ENCODE data around the gene GATA5.

Gene GATA5

GRCh38 chr20:62475772-62476055 is at the start of gene GATA5:
Gene GATA5, minus strand, starts transcription at chr20:62475995. Its CDS starts 474 bp downstream, at chr20:62475521.
- no peak for DNase-seq

DNA sequence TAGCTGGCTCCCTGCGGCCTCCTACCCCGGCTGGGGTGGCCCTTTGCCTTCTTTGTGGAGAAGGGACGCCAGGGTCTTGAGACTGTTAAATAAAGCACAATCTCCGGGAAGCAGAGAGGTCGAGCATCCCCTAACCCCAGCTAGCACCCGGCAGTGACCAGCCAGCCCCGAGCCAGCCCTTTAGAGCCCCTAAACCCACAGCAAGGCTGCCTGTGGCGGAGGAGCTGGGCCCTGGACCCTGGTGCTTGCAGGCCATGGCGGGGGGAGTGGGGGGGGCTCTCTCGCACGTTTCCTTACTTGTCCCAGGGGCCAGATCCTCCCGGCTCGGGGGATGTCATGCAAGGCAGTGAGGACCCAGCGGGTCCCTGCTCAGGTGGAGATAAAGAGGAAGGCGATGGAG is 49.2 kb upstream of the GATA5 start:
- DNase-seq: no peak

DNA sequence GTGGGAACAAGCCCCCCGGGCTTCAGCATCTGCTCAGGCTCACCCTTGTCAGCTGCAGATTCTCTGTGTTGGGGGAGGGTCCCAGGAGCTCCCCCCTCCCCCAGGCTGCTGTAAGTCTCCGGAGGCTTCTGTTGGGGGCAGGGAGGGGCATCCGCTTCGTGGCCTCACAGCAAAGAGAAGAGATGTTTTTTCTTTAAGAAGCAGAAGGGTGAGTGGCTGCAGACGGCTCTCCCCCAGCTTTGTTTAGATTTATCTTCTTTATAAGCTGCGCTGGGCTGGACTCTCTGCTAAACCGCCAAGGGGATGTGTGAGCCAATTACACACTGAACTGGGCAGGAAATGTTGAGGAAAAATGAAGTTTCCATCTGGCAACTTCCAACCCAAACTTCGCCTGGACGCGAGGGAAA is 48.7 kb upstream of the GATA5 start:
- DNase-seq: no peak

GRCh38 chr20:62523473-62524203 is 47.8 kb upstream of the GATA5 start:
- DNase-seq: no peak

DNA sequence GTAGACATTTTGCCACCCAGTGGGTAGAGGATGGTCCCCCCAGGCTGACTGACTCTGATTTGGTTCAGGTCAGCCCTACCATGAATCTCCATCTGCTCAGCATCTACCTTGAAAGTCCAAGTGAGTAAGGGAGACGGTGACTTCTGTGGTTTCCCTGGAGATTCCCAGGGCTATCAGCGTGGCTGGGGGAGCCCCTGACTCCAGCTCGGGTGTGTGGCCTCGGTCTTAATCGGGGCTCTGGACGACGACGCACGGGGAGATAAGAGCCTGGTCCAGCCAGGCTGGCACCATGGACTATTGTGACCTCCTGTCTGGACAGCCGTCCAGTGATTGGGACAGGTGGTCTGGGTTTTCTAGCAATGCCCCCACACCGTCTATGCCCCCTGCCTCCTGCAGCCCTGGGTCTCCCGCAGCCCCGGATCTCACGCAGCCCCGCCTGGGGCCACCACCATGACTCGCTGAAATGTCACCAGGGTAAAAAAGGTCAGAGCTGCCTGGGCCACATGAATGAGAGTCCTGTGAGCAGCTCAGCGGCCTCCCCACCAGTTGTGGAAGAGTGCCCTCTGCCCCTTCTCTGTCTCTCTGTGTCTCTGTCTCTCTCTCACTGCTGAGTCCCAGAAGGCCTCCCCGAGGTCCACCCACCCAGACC is 47.1 kb upstream of the GATA5 start:
- no peak for DNase-seq

DNA sequence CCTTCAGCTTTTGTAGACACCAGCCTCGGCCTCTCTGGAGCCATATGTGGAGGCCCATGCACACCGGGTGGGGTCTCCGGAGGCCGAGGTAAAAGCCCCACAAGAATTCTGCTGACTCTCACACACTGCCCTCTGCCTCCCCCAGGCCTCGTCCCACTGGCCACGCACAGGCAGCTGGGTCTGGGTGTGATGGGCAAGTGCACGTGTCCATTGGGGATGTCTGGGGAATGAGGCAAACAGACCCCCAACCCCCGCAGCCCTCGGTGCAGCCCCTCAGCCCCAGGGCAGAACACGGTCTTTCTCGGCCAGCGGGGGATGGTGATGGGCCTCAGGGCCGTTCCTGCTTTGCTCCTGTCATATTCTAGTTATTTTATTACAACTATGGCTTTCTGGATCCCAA is 44.0 kb upstream of the GATA5 start:
- DNase-seq: no peak

DNA sequence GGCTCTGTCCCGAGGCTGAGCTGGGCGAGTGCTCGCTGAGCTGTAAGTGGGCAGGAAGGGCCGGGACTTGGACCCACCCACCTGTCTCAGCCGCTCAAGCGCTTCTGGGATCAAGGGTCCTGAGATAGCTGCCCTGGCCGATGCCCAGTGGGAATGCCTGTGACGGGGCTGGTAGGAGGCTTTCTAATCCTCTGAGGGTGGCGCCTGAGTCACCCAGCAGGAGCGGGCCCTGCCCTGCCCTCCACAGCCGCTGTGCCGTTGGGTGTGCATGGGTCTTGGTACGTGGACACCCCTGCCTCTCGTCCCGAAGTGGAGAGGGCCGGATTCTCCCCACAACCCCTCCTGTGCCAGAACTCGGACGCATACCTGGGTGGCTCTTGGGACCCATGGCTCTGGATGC is 43.1 kb upstream of the GATA5 start:
- DNase-seq: no peak

- no peak for DNase-seq
These were observed 42.3 kb upstream of the GATA5 start for GRCh38 chr20:62517901-62518610.

GRCh38 chr20:62517168-62517567 is 41.4 kb upstream of the GATA5 start:
- no peak for DNase-seq

- DNase-seq: no peak
These were observed 40.5 kb upstream of the GATA5 start for GRCh38 chr20:62516338-62516737.

- no peak for DNase-seq
These were observed 40.0 kb upstream of the GATA5 start for GRCh38 chr20:62515826-62516225.

GRCh38 chr20:62515280-62515679 is 39.5 kb upstream of the GATA5 start:
- no peak for DNase-seq

GRCh38 chr20:62513991-62514390 is 38.2 kb upstream of the GATA5 start:
- no peak for DNase-seq

GRCh38 chr20:62511915-62512610 is 36.3 kb upstream of the GATA5 start:
- DNase-seq: no peak

DNA sequence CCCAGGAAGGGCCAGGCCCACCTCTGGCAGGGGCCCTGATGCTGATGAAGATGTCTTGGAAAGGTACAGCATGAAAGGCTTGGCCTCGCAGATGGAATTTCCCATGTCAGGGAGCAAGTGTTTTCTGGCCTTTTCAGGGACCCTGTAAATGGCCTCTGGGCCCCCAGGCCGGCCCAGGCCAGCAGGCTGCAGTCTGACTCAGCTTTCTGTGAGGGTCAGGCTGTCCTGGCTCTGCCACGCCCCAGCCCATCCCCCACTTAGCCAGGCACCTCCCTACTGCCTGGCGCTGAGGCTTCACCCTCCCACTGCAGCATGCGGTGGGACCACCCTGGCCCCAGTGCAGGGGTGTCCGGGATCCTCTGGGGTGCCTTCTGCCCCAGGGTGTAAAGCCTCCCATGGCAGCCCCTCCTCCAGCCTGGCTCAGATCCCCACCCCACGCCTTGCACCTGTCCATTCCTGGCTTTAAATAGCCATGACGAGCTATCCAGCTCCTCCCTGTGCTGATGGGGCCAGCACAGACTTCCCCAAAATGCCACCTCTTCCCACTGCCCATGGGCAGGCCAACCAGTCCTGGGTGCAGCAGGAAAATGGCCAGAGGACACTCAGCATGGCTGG is 35.6 kb upstream of the GATA5 start:
- DNase-seq: no peak

DNA sequence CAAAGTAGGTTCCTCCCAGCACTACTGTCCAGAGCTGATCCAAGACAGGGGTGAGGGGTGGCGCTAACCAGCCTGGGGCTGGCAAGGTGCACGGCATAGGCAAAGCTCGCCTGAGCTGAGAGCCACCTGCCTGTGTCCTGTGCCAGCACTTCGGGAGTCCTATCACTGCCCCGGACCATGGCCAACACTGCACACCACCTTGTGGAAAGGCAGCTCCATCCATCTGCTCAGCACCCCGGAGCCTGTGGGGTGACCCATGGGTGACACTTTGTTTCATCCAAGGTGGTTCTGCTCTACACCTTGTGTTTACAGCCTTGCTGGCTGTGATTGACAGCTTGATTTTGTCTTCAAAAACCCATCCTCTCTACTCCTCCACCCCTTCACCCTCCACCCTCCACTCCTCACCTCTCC is 32.9 kb upstream of the GATA5 start:
- DNase-seq: no peak

GRCh38 chr20:62507991-62508640 is 32.3 kb upstream of the GATA5 start:
- DNase-seq: no peak

DNA sequence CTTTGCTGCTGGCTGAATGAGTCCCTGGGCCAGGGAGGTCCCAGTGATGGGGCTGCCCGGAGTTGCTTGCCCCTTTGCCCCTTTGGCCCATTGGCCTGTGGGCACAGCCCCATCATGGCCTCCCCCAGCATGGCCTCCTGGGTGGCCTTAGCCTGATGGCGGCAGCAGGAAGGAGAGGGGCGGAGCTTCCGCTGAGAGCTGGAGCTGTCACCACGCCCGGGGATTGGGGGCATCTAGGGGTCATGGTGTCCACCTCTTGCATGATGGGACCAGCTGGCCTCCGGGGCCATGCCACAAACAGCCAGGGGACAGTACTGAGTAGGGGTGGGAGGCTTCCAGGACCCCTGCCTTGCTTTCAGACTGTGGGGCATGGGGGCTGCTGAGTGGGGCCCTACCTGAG is 31.5 kb upstream of the GATA5 start:
- no peak for DNase-seq

- no peak for DNase-seq
These were observed 31.0 kb upstream of the GATA5 start for GRCh38 chr20:62506791-62507190.

DNA sequence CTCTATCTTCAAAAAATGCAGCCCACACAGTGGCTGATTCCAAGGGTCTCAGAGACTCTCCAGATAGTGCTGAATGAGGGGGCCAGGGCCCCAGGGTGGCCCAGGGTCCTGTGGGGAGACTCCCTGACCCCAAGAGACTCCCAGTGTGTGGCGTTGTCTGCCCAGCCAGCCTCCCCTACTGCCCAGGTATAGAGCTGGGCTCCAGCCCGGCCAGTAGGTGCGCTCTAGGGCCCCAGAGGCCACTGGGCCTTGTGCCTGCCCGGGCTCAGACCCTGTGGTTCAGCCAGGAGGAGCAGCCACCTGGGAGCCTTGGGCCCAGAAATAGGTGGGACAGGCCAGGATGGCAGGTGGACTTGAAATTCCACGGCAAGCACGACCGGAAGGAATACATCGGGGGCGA is 30.3 kb upstream of the GATA5 start:
- no peak for DNase-seq

DNA sequence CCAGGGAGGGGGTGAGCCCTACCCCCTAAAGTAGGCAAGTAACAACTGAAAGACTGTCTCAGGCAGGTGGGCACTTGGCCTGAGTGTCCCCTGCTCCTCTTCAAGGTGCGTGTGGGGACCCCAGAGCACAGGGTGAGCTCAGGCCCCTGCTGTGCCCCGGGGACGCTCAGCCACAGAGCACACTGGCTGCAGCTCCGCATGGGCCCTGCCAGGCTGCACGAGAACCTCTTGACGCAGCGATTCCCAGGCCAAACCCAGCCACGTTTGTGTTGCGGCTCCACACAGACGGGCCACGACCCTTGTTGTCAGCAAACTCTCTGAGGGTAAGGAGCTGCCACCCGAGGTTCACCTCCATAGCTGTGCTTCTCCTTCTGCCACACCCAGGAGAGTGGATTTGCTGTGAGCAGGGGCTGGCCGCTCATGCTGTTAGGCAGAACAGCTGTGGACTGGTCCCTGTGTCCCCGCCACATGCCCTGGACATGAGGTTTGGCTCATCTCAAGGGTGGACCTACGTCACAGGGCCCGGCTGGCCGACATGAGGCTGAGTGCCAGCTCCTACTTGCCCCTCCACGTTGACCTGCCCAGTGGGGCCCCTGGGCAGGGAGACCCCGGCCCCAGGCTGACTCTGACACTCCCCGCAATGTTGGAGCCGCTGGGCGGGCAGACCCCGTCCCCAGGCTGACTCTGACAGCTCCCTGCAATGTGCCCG is 29.7 kb upstream of the GATA5 start:
- DNase-seq: no peak

DNA sequence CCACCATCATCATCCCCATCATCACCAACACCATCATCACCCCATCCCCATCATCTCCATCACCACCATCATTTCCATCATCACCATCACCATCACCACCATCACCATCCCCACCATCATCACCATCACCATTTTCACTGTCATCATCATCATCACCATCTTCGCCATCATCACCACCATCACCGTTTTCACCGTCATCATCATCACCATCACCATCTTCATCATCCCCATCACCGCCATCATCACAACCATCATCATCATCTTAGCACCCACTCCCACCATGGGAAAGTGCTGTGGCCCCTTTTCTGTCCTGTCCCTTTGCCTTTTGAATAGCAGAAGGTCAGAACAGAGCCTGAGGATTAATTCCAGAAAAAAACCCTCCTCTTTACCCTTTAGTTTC is 28.5 kb upstream of the GATA5 start:
- DNase-seq: no peak

All from kidney glomerular epithelial cell (primary cell).